GM12878 (cell line): ENCODE results near the gene CBFA2T3. TPM values are rescaled to one million over a fixed set of nuclear protein-coding genes. Genes with fewer than 3 reads are reported as not detected.
A peak's percentile ranks its signal among the peaks of the same experiment; 100 is the strongest.

ENCODE experiments used
- ATF2 ChIP-seq: IDR thresholded peaks from 2 replicates; pipeline ENCODE4 v1.6.1; 2012; ENCODE audit warnings: low read length, inconsistent platforms
- BCLAF1 ChIP-seq: fragments of 450-650 bp; IDR thresholded peaks from 2 replicates; pipeline ENCODE4 v1.6.1; 2017; ENCODE audit warnings: antibody characterized with exemption, mild to moderate bottlenecking, moderate library complexity
- BHLHE40 ChIP-seq, 2 experiments: fragments of 450-650 bp in 1 of 2; IDR thresholded peaks; 2 replicates each; pipeline ENCODE4 v1.6.1; 2011 to 2017; ENCODE audit warnings: low read depth in 2 of 2, borderline replicate concordance in 1 of 2, improper control_type of control experiment in 1 of 2, low read length in 1 of 2, mild to moderate bottlenecking in 1 of 2
- ELK1 ChIP-seq: IDR thresholded peaks from 2 replicates; pipeline ENCODE4 v1.6.1; 2012; ENCODE audit warnings: low read depth, low read length, improper control_type of control experiment
- FOXK2 ChIP-seq: fragments of 450-650 bp; IDR thresholded peaks from 2 replicates; pipeline ENCODE4 v1.6.1; 2017; ENCODE audit warnings: mild to moderate bottlenecking, moderate library complexity
- MEF2B ChIP-seq: fragments of 450-650 bp; IDR thresholded peaks from 2 replicates; pipeline ENCODE4 v1.6.1; 2018; ENCODE audit warnings: mild to moderate bottlenecking, moderate library complexity; ENCODE audit not compliant: partially characterized antibody, poor library complexity, severe bottlenecking
- MXI1 ChIP-seq: fragments of 150-350 bp; IDR thresholded peaks from 2 replicates; pipeline ENCODE4 v1.6.1; 2011; ENCODE audit warnings: low read depth, mild to moderate bottlenecking, inconsistent platforms, low read length, improper control_type of control experiment
- PAX8 ChIP-seq: fragments of 450-650 bp; IDR thresholded peaks from 2 replicates; pipeline ENCODE4 v1.6.1; 2017; ENCODE audit warnings: mild to moderate bottlenecking, moderate library complexity
- PRDM15 ChIP-seq: fragments of 450-650 bp; formaldehyde crosslinking; IDR thresholded peaks from 2 replicates; pipeline ENCODE4 v1.4.0; 2020; ENCODE audit warnings: mild to moderate bottlenecking, moderate library complexity
- RAD51 ChIP-seq: fragments of 450-650 bp; IDR thresholded peaks from 2 replicates; pipeline ENCODE4 v1.6.1; 2016; ENCODE audit warnings: moderate library complexity, mild to moderate bottlenecking, inconsistent platforms
- RCOR1 ChIP-seq: conservative IDR thresholded peaks from 2 replicates; pipeline ENCODE4 v1.6.1; 2012; ENCODE audit warnings: low read depth, low read length, improper control_type of control experiment
- RELA ChIP-seq: fragments of 450-650 bp; IDR thresholded peaks from 2 replicates; pipeline ENCODE4 v1.8.0; 2014; ENCODE audit warnings: borderline replicate concordance; ENCODE audit not compliant: partially characterized antibody
- SMARCA5 ChIP-seq: fragments of 450-650 bp; IDR thresholded peaks from 2 replicates; pipeline ENCODE4 v1.6.1; 2017; ENCODE audit warnings: mild to moderate bottlenecking
- SMC3 ChIP-seq: IDR thresholded peaks from 2 replicates; pipeline ENCODE4 v1.6.1; 2011; ENCODE audit warnings: low read length, improper control_type of control experiment, borderline replicate concordance
- SPI1 ChIP-seq: IDR thresholded peaks from 2 replicates; pipeline ENCODE4 v1.6.1; 2011; ENCODE audit warnings: low read depth, mild to moderate bottlenecking, low read length, moderate library complexity, borderline replicate concordance; ENCODE audit not compliant: insufficient read depth
- SUZ12 ChIP-seq: fragments of 200-600 bp; sonication (generic); IDR thresholded peaks from one replicate; pipeline ENCODE4 v1.6.1; 2018; ENCODE audit warnings: antibody characterized with exemption, mild to moderate bottlenecking; ENCODE audit not compliant: unreplicated experiment
- TCF12 ChIP-seq: IDR thresholded peaks from 2 replicates; pipeline ENCODE4 v1.6.1; 2011; ENCODE audit warnings: low read depth, mild to moderate bottlenecking, low read length
- YBX1 ChIP-seq: fragments of 450-650 bp; IDR thresholded peaks from 2 replicates; pipeline ENCODE4 v1.6.1; 2016; ENCODE audit warnings: antibody characterized with exemption
- YY1 ChIP-seq: IDR thresholded peaks from 2 replicates; pipeline ENCODE4 v1.6.1; 2011; ENCODE audit warnings: low read depth, mild to moderate bottlenecking, low read length
- ZNF207 ChIP-seq: fragments of 450-650 bp; IDR thresholded peaks from 2 replicates; pipeline ENCODE4 v1.6.1; 2014; ENCODE audit warnings: antibody characterized with exemption, mild to moderate bottlenecking, borderline replicate concordance
- polyA plus RNA-seq, 11 experiments: library from polyadenylated mRNA; depleted of rRNA in 4 of 11; unstranded in 6 of 11; stranded (reverse) in 5 of 11; fragments of >200 nt; fragmentation: Nextera tagmentation in 4 of 11; fragmentation: Illumina TruSeq in 1 of 11; extraction: Ambion mirVana in 4 of 11; extraction: Trizol in 1 of 11; gene quantifications; 1 replicate in 1 of 11; 2 replicates in 10 of 11; pipeline versions ENCODE4 v1.2.1 to v1.2.3, GENCODE V29; 2011 to 2016; ENCODE audit warnings: inconsistent platforms in 2 of 11, missing spikeins in 2 of 11, low read depth in 1 of 11
- total RNA-seq, 4 experiments: library from RNA; depleted of rRNA in 3 of 4; stranded (reverse); fragments of >200 nt in 3 of 4; fragmentation: Illumina TruSeq in 1 of 4; extraction: Trizol in 1 of 4; gene quantifications; 2 replicates each; pipeline versions ENCODE4 v1.2.1 to v1.2.3, GENCODE V29; 2013 to 2021

Gene CBFA2T3
- total and polyA plus RNA-seq, 10 of the 15 experiments (the other 5 are each of a cell fraction or from before 2014, with no cell fraction given): 0.69 to 42.6 (median 4.5) TPM

GRCh38 chr16:88967830-88968588 lies 9.0 kb downstream of the CBFA2T3 start (continued):
- TF ChIP-seq ATF2 (no peak), MXI1 (peak; percentile 72), BHLHE40 (IDR thresholded peaks at IDR 0.05; ENCODE audit: borderline replicate concordance in 1 of 2, low read depth in 2 of 2, low read length in 1 of 2) (peak; percentile 54 to 81; a peak in 3 of 4 replicates), YY1 (no peak), SPI1 (0 out of 2 replicates have a peak, but pooled peaks have one; percentile 23), PRDM15 (CRISPR knock-in tag) (no peak), ELK1 (no peak), PAX8 (no peak), TCF12 (peak; percentile 100), SMC3 (no peak), RCOR1 (no peak), RAD51 (peak; percentile 90), MEF2B (peak; percentile 92), FOXK2 (no peak), BCLAF1 (no peak), SUZ12 (no peak), RELA (peak; percentile 50), ZNF207 (no peak), SMARCA5 (peak; percentile 69), YBX1 (no peak)
